Hematopoietic multipotent progenitor cell treated with erythropoietin and hydrocortisone succinate and interleukin-3 and kit ligand, for 6 days (in vitro differentiated cells): ENCODE results near the gene FBXL14.
"Not testable (repeated sequence)": the region's sequence is repeated elsewhere in the genome, so short reads cannot be mapped to it uniquely, and the experiment has no call there.

Experiments used
- DNase-seq: peaks from one replicate; pipeline ENCODE4 v3.0.0-alpha.2; 2015

The FBXL14 gene

DNA sequence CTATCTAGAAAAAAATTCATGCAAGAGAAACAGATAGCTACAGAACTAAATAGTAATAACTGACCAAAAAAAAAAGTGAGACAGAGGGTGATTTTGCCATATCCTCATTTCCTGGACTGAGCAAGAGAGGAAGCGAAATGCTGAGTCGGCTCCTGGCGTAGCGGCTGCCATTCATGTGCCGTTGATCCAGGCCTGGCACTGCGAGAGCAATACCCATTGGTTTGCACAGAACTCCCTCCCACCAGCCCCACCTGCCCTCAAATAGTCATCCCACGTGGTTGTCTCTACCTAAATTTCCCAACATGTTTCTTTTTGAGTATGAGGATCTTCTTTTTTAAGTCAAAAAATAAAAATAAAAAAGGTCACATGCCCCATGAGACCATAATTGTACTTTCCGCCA, 25.2 kb upstream of the FBXL14 start:
- peak; percentile 63 for DNase-seq

- DNase-seq: no peak
Observed at GRCh38 chr12:1619159-1619558, 24.8 kb upstream of the FBXL14 start.

DNA sequence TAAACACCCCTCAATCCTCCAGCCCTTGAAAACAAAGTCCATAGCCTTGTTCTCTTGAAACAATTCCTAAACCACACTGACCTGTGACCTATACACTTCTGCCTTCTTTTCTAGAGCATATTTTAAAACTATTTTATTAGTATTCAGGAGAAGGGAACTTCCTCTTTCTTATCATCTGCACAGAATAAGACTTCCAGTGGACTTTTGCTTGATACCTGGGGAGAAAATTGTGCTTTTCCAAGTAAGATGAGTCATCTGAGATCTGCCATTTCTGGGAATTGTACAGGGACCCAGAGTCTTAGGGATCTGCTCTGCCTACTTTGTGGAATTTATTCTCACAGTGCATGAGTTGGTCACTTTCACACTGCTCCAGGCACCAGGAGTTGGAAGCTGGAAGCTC, 24.1 kb upstream of the FBXL14 start:
- DNase-seq: peak; percentile 31

- DNase-seq: peak; percentile 40
Observed at GRCh38 chr12:1616233-1617066, 22.1 kb upstream of the FBXL14 start.

- no peak for DNase-seq
Observed at GRCh38 chr12:1614360-1614759, 20.0 kb upstream of the FBXL14 start.

GRCh38 chr12:1613860-1614259, 19.5 kb upstream of the FBXL14 start:
- DNase-seq: peak; percentile 41

- no peak for DNase-seq
Observed at GRCh38 chr12:1611803-1612572, 17.6 kb upstream of the FBXL14 start.

GRCh38 chr12:1610072-1610643, 15.8 kb upstream of the FBXL14 start:
- DNase-seq: no peak

DNA sequence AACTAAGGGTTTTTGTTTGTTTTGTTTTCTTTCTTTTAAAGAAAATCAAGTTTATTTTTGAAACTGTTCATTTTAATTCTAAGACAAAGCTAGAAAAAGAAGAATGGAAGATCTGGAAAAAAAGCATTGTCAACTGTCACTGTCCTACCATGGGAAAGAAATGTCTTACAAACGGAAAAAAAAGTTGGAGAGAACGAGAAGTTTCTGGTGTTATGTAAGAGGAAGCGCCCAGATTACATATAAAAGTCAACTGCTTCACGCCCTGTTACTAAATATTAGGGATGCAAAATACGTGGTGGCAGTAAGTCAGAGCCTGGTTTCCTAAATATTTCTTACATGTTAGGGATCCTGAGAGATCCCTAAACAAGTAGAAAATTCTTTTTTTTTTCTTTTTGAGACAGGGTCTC, 14.3 kb upstream of the FBXL14 start:
- DNase-seq: peak; percentile 27

DNA sequence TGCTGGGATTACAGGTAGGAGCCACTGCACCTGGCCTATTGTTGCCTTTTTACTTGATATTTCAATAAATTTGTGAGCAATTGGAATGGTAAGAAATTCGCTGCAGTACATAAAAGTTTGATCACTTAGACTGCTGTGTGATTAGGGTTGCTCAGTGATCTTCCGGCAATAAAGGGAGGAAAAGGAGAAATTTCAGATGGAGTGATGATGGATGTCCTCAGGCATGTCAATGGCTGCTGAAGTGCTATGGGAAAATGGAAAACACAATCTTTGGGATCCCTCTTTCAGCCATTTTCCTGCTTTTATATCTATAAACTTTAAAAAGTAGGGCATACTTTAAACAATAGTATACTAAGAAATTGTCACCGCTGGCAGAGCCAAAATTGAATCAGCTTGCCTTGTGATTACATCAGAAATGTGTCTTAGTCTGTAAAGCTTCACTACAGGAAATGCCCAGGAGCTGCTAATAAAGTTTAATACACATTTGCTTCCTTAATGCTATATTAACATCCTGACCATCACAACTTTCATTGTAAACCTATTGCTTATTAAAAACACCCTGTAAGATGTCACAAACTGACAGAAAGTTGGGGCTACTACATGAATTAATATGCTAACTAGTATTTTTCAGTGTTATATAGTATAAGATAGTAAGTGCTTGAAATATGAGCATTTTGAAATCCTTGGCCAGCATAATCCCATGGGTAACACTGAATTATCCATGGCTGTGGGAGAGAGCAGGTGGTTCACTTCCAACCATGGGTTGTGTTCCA, 13.7 kb upstream of the FBXL14 start:
- DNase-seq: peak; percentile 24

GRCh38 chr12:1606021-1606622, 11.7 kb upstream of the FBXL14 start:
- DNase-seq: peak; percentile 95

DNA sequence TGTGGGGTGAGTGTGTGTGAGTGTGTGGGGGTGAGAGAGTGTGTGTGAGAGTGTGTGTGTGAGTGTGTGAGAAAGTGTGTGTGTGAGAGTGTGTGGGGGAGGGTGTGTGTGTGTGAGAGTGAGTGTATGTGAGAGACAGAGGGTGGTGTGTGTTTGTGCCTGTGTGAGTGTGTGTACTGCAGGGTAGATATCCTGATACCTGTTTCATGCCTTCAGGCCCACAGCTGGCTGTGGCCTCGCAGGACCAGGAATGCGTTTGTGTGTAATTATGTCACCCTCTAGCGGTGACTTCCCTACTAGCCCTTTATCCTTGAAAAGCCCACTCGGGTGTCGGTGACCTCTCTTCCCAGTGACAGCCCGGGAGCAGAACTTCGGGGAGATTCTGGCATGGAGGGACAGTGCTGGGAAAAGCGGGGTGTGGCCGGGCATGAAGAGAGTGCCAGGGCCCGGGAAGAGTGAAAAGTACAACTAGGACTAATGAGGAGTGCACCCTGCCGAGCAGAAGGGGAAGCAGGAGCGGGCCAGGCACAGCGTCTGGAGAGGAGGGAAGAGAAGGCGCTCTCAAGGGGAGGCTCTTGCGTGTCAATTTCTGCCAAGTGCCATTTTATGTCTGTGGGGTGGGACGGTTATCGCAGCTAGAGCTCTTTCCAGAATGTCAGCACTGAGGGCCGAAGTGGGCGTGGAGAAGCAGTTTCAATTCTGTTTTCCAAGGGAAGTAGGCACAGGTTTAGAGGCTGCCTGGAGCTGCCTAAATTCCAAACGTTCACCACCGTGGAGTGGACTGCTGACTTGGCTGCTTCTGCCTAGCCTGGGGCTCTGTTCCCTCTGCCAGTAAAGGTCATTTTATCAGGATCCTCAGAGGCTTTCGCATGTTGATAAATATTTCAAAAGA, 11.0 kb upstream of the FBXL14 start:
- DNase-seq: peak; percentile 93

- DNase-seq: no peak
Observed at GRCh38 chr12:1604464-1604863, 10.1 kb upstream of the FBXL14 start.

GRCh38 chr12:1603269-1603993, 9.1 kb upstream of the FBXL14 start:
- DNase-seq: peak; percentile 22

GRCh38 chr12:1602706-1603105, 8.3 kb upstream of the FBXL14 start:
- not testable (repeated sequence) for DNase-seq

DNA sequence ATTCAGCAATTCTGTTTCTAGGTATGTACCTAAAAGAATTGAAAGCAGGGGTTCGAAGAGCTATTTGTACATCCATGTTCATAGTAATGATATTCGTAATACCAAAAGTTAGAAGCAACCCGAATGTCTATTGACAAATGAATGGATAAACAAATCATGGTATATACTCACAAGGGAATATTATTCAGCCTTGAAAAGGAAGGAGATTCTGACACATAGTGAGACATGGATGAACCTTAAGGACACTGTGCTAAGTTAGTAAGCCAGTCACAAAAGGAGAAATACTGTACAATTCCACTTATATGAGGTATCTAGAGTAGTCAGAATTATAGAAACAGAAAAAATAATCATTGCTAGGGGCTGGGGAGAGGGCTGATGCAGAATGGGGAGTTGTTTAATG, 4.4 kb upstream of the FBXL14 start:
- no peak for DNase-seq

DNA sequence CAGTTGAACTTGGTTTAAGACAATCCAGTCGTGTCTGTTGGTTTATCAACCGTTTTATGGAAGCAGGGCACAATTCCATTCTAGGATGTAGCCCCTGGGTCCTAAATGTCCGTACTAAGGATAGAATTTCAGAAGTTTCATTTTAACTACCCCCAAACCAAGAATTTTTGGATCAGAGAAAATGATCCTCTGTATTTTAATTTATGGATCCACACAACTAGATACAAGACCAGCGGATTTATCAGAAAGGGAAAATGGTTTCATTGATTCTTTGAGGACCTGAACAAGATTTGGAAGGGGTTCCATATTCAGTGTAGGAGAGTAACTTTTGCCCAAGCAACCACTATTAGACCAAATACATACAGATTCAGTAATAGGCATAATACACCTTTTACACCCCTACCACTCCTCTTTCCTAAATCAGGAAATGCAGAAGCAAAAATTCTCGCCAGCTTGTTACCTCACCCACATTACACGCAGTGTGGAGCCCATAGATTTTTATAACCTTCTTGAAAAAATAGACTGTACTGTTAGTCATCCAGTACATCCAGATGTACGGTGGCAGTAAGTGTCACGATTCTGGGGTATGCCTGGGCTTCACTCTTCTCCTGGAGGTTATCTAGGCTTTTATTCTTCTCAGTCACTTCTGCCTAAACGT, 1.4 kb upstream of the FBXL14 start:
- no peak for DNase-seq

DNA sequence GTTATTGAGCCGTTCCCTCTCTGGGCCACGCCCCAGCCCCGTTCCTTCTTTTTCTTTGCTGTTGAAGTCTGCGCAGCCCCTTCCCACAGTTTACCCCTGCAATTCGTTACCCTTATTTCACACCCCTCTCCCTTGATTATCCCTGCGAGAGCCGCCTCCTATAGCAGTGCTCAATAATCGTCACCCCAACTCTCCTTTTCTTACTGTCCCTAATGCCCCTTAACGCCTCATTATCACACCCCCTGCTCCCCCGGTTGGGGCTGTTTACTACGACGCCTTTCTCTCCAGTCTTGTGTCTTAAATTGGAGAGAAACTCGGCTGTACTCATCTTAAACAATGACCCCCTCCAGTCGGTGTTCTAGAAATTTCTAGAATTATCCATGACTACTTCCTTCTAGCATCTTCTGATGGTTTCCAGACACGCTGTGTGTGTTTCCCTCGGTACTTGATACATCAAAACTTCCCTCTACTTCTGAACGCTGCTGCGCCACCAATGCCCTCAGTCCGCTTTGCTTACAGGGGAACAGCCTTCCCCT, 713 bp upstream of the FBXL14 start:
- peak; percentile 32 for DNase-seq

DNA sequence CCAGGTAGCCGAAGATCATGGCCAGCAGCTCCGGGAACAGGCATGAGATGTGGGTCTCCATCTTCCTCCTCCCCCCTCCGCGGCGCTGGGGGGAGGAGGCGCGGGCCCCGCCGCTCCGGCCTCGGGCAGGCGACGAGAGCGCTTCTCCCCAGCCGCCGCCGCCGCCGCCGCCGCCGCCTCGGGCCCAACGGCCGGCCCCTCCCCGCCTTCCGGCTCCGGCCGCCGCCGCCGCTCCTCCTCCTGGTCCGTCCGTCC, 448 bp downstream of the FBXL14 start:
- DNase-seq: no peak
